Measurements from ENCODE around the gene ATP6V0D1.

The ATP6V0D1 gene

GRCh38 chr16:67392301-67393059 lies 88.5 kb downstream of the ATP6V0D1 start:
- Histone ChIP-seq H3K4me1 (ENCODE audit: control insufficient read depth, insufficient read depth, low read length) (peaks cover 60% of the 10 kb centered on the region), H3K4me3 (ENCODE audit: insufficient read depth, low read depth, low read length) (peak overlapping the region; percentile 29), H3K36me3 (ENCODE audit: control insufficient read depth, insufficient read depth, low read length) (no peaks in the 10 kb centered on the region), H3K27ac (ENCODE audit: insufficient read depth, low read depth, low read length, poor library complexity, severe bottlenecking) (no peak overlapping the region), H3K9me3 (ENCODE audit: control insufficient read depth, low read length) (no peaks in the 10 kb centered on the region), H3K27me3 (ENCODE audit: control insufficient read depth, insufficient read depth, low read length, poor library complexity, severe bottlenecking) (peaks cover 45% of the 10 kb centered on the region)
- 84 to 87% methylated on average over 18 of the region's 18 CpGs for WGBS, 2 experiments

GRCh38 chr16:67391424-67392300 lies 89.3 kb downstream of the ATP6V0D1 start:
- Histone ChIP-seq H3K4me3 (ENCODE audit: insufficient read depth, low read depth, low read length) (no peak overlapping the region), H3K9me3 (ENCODE audit: control insufficient read depth, low read length) (no peaks in the 10 kb centered on the region), H3K27me3 (ENCODE audit: control insufficient read depth, insufficient read depth, low read length, poor library complexity, severe bottlenecking) (peaks cover 45% of the 10 kb centered on the region), H3K27ac (ENCODE audit: insufficient read depth, low read depth, low read length, poor library complexity, severe bottlenecking) (no peak overlapping the region), H3K4me1 (ENCODE audit: control insufficient read depth, insufficient read depth, low read length) (peaks cover 52% of the 10 kb centered on the region), H3K36me3 (ENCODE audit: control insufficient read depth, insufficient read depth, low read length) (no peaks in the 10 kb centered on the region)
- 92 to 93% methylated on average over 15 of the region's 15 CpGs for WGBS, 2 experiments

DNA sequence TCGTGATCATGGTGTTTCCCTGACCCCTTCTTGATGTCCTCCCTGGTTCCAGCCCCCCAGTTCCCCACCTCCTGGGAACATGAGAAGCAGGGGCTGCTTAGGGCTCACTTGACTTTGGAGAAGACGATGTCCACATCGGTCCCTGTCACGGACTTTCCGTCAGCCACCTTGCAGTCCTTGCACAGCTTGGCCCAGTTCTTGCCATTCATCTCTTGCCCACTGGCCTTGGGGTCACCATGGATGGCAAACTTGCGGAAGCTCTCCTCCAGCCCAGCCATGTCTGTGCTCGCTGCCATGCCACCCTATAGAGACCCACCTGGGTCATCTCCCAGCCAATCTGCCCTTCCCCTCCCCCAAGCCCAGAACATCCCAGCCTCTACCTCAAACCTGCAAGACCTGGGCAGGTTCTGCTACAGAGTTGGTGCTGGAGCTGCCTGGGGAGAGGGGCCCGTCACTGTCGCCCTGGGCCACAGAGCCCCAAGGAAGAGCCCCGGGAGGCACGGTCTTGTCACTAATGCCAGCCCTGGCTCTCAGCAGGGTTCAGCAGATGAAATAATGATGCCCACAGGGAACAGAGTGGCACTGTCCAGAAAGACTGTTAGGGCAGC lies 90.0 kb downstream of the ATP6V0D1 start:
- Histone ChIP-seq H3K27ac (ENCODE audit: insufficient read depth, low read depth, low read length, poor library complexity, severe bottlenecking) (no peak overlapping the region), H3K36me3 (ENCODE audit: control insufficient read depth, insufficient read depth, low read length) (no peaks in the 10 kb centered on the region), H3K27me3 (ENCODE audit: control insufficient read depth, insufficient read depth, low read length, poor library complexity, severe bottlenecking) (peaks cover 44% of the 10 kb centered on the region), H3K9me3 (ENCODE audit: control insufficient read depth, low read length) (no peaks in the 10 kb centered on the region), H3K4me3 (ENCODE audit: insufficient read depth, low read depth, low read length) (no peak overlapping the region), H3K4me1 (ENCODE audit: control insufficient read depth, insufficient read depth, low read length) (peaks cover 44% of the 10 kb centered on the region)
- 96 to 97% methylated on average over 11 of the region's 11 CpGs for WGBS, 2 experiments

DNA sequence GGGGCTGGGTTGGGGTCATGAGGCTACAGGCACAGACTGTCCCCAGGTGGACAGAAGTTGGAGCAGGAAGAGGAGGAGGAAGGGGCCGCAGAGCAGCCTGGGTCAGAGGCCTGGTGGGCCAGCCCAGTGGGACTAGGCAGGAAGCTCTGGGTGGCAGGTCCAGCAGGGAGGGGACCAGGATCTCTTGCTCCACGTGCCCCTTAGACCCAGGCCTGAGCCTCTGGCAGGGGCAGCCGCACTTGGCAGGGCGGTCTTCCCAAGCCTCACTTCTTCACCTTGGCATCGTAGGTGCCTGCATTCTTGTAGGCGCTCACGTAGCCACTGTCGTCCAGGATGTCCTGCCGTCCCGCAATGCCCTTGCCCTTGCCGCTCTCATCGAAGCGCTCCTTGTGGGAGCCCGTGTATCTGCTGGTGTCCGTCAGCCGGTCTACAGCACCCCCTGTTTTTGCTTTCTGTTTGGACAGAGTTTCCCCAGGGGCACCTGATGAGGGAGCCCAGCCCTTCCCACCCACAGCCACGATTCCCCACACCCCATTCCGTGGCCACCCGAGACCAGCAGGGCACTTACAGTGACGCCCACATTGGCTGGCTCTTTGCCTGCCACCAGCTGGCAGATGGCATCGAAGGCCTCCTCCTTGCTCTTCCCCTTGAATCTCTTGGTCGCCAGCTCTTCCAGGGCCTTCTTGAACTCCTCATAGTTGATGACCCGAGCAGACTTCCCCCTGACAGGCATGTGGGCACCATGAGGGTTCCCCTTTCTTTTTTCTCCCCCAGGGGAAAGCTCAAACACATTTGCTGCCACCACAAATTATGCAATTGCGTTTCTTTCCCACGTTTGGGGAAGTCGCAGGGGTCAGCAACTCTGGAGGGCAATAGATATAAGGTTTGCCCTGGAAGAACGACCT lies 90.8 kb downstream of the ATP6V0D1 start:
- no peaks in the 10 kb centered on the region for H3K9me3 ChIP-seq (ENCODE audit: control insufficient read depth, low read length)
- H3K27ac ChIP-seq (ENCODE audit: insufficient read depth, low read depth, low read length, poor library complexity, severe bottlenecking) = no peak overlapping the region
- H3K4me3 ChIP-seq (ENCODE audit: insufficient read depth, low read depth, low read length) = no peak overlapping the region
- peaks cover 36% of the 10 kb centered on the region for H3K27me3 ChIP-seq (ENCODE audit: control insufficient read depth, insufficient read depth, low read length, poor library complexity, severe bottlenecking)
- 93 to 94% methylated on average over 27 of the region's 27 CpGs for WGBS, 2 experiments
- H3K36me3 ChIP-seq (ENCODE audit: control insufficient read depth, insufficient read depth, low read length) = no peaks in the 10 kb centered on the region
- peaks cover 37% of the 10 kb centered on the region for H3K4me1 ChIP-seq (ENCODE audit: control insufficient read depth, insufficient read depth, low read length)

- no peaks in the 10 kb centered on the region for H3K36me3 ChIP-seq (ENCODE audit: control insufficient read depth, insufficient read depth, low read length)
- H3K4me3 ChIP-seq (ENCODE audit: insufficient read depth, low read depth, low read length) = no peak overlapping the region
- no peaks in the 10 kb centered on the region for H3K9me3 ChIP-seq (ENCODE audit: control insufficient read depth, low read length)
- H3K27me3 ChIP-seq (ENCODE audit: control insufficient read depth, insufficient read depth, low read length, poor library complexity, severe bottlenecking) = peaks cover 20% of the 10 kb centered on the region
- peaks cover 25% of the 10 kb centered on the region for H3K4me1 ChIP-seq (ENCODE audit: control insufficient read depth, insufficient read depth, low read length)
- no peak overlapping the region for H3K27ac ChIP-seq (ENCODE audit: insufficient read depth, low read depth, low read length, poor library complexity, severe bottlenecking)
- 87 to 97% methylated on average over 2 of the region's 2 CpGs for WGBS, 2 experiments
Observed at GRCh38 chr16:67388591-67388990, 92.4 kb downstream of the ATP6V0D1 start.

GRCh38 chr16:67388191-67388590 lies 92.8 kb downstream of the ATP6V0D1 start:
- Histone ChIP-seq H3K9me3 (ENCODE audit: control insufficient read depth, low read length) (no peaks in the 10 kb centered on the region), H3K4me1 (ENCODE audit: control insufficient read depth, insufficient read depth, low read length) (peaks cover 23% of the 10 kb centered on the region), H3K27me3 (ENCODE audit: control insufficient read depth, insufficient read depth, low read length, poor library complexity, severe bottlenecking) (peaks cover 16% of the 10 kb centered on the region), H3K27ac (ENCODE audit: insufficient read depth, low read depth, low read length, poor library complexity, severe bottlenecking) (no peak overlapping the region), H3K4me3 (ENCODE audit: insufficient read depth, low read depth, low read length) (no peak overlapping the region), H3K36me3 (ENCODE audit: control insufficient read depth, insufficient read depth, low read length) (no peaks in the 10 kb centered on the region)
- WGBS, 2 experiments = 88 to 89% methylated on average over 8 of the region's 8 CpGs

Data from ectodermal cell (in vitro differentiated cells).